ENCODE results near the gene SLX4IP. TPM values are rescaled to one million over a fixed set of nuclear protein-coding genes. Genes with fewer than 3 reads are reported as not detected.

SLX4IP gene
- total RNA-seq, 1 donor, result 4.0 TPM

GRCh38 chr20:10590950-10591671 lies 156.0 kb downstream of the SLX4IP start:
- DNase-seq (ENCODE audit: insufficient read length, low spot score, missing footprints), result no peak
- Histone ChIP-seq H3K4me3 (ENCODE audit: insufficient read depth, low read length) (no peak overlapping the region), H3K4me1 (ENCODE audit: insufficient read depth, low read length) (peaks cover 22% of the 10 kb centered on the region), H3K4me2 (ENCODE audit: insufficient read depth, low read length) (no peak overlapping the region), H3K27me3 (ENCODE audit: insufficient read depth, low read length) (no peaks in the 10 kb centered on the region), H3K9me3 (ENCODE audit: low read depth, low read length) (no peaks in the 10 kb centered on the region), H4K20me1 (ENCODE audit: insufficient read depth, low read length) (no peaks in the 10 kb centered on the region), H3K79me2 (ENCODE audit: insufficient read depth, low read length) (no peaks in the 10 kb centered on the region), H3K27ac (ENCODE audit: low read depth, low read length) (peak overlapping the region; percentile 68), H3K36me3 (ENCODE audit: insufficient read depth, low read length) (no peaks in the 10 kb centered on the region), H2AFZ (ENCODE audit: low read length) (peak overlapping the region; percentile 75)
- no peak for TF ChIP-seq CTCF (IDR thresholded peaks at IDR 0.05; ENCODE audit: extremely low read depth, low read depth, low read length)

- peak overlapping the region; percentile 68 for H3K27ac ChIP-seq (ENCODE audit: low read depth, low read length)
These were observed 156.9 kb downstream of the SLX4IP start for GRCh38 chr20:10591946-10592521.

GRCh38 chr20:10594296-10594868 lies 159.3 kb downstream of the SLX4IP start:
- Histone ChIP-seq H3K27me3 (ENCODE audit: insufficient read depth, low read length) (no peaks in the 10 kb centered on the region), H3K27ac (ENCODE audit: low read depth, low read length) (peak overlapping the region; percentile 17), H2AFZ (ENCODE audit: low read length) (peak overlapping the region; percentile 5), H3K4me2 (ENCODE audit: insufficient read depth, low read length) (no peak overlapping the region), H3K36me3 (ENCODE audit: insufficient read depth, low read length) (no peaks in the 10 kb centered on the region), H3K4me1 (ENCODE audit: insufficient read depth, low read length) (peaks cover 41% of the 10 kb centered on the region), H4K20me1 (ENCODE audit: insufficient read depth, low read length) (no peaks in the 10 kb centered on the region), H3K9me3 (ENCODE audit: low read depth, low read length) (no peaks in the 10 kb centered on the region), H3K79me2 (ENCODE audit: insufficient read depth, low read length) (no peaks in the 10 kb centered on the region), H3K4me3 (ENCODE audit: insufficient read depth, low read length) (no peak overlapping the region)
- DNase-seq (ENCODE audit: insufficient read length, low spot score, missing footprints), result no peak
- TF ChIP-seq CTCF (IDR thresholded peaks at IDR 0.05; ENCODE audit: extremely low read depth, low read depth, low read length), result no peak

More at GRCh38 chr20:10591946-10592521, 156.9 kb downstream of the SLX4IP start:
- no peak for TF ChIP-seq CTCF (IDR thresholded peaks at IDR 0.05; ENCODE audit: extremely low read depth, low read depth, low read length)
- Histone ChIP-seq H3K4me3 (ENCODE audit: insufficient read depth, low read length) (no peak overlapping the region), H3K4me2 (ENCODE audit: insufficient read depth, low read length) (no peak overlapping the region), H3K9me3 (ENCODE audit: low read depth, low read length) (no peaks in the 10 kb centered on the region), H3K4me1 (ENCODE audit: insufficient read depth, low read length) (peaks cover 32% of the 10 kb centered on the region), H3K36me3 (ENCODE audit: insufficient read depth, low read length) (no peaks in the 10 kb centered on the region), H3K27me3 (ENCODE audit: insufficient read depth, low read length) (no peaks in the 10 kb centered on the region), H3K79me2 (ENCODE audit: insufficient read depth, low read length) (no peaks in the 10 kb centered on the region), H4K20me1 (ENCODE audit: insufficient read depth, low read length) (no peaks in the 10 kb centered on the region), H2AFZ (ENCODE audit: low read length) (no peak overlapping the region)
- no peak for DNase-seq (ENCODE audit: insufficient read length, low spot score, missing footprints)

GRCh38 chr20:10595266-10595665 lies 160.2 kb downstream of the SLX4IP start:
- Histone ChIP-seq H3K4me3 (ENCODE audit: insufficient read depth, low read length) (no peak overlapping the region), H3K4me2 (ENCODE audit: insufficient read depth, low read length) (no peak overlapping the region), H3K79me2 (ENCODE audit: insufficient read depth, low read length) (no peaks in the 10 kb centered on the region), H3K9me3 (ENCODE audit: low read depth, low read length) (no peaks in the 10 kb centered on the region), H4K20me1 (ENCODE audit: insufficient read depth, low read length) (no peaks in the 10 kb centered on the region), H3K4me1 (ENCODE audit: insufficient read depth, low read length) (peaks cover 41% of the 10 kb centered on the region), H3K36me3 (ENCODE audit: insufficient read depth, low read length) (no peaks in the 10 kb centered on the region), H3K27ac (ENCODE audit: low read depth, low read length) (no peak overlapping the region), H3K27me3 (ENCODE audit: insufficient read depth, low read length) (no peaks in the 10 kb centered on the region), H2AFZ (ENCODE audit: low read length) (no peak overlapping the region)
- DNase-seq (ENCODE audit: insufficient read length, low spot score, missing footprints), result no peak
- no peak for TF ChIP-seq CTCF (IDR thresholded peaks at IDR 0.05; ENCODE audit: extremely low read depth, low read depth, low read length)
